ENCODE results near the gene CIZ1. TPM values are rescaled to one million over a fixed set of nuclear protein-coding genes. Genes with fewer than 3 reads are reported as not detected.
A peak's percentile ranks its signal among the peaks of the same experiment; 100 is the strongest.

The CIZ1 gene
- total and polyA plus RNA-seq, 2 of the 13 experiments (the other 11 are each of a cell fraction or from before 2014, with no cell fraction given): 30.6 to 50.3 TPM

DNA sequence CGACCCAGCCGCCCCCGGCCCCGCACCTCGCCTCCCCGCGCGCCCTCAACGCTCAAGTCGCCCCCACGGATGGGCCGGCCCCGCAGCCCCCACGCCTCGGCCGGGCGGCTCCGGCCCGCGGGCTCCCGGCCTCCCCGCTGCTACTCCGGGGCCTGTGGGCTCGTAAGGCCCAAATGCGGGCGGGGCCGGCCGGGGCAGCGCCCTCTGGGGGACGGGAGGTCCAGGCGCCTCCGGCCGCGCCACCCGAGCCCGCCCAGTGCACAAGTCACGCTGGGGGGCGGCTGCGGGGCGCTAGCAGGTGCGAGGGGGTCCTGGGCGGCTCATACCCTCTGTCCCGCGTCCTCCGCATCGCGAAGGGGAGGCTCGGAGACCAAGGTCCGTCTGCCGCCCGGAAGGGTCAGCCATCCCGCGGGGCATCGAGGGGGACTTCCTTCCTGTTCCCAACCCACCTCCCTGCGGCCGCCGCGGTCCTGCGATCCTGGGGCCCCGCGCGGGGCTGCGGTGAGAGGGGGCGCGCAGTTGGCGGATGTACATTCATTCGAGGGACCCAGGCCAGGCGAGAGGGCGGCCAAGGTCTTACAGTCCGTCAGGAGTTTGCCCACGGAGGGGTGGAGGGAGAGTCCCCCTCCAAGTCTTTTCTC lies at the start of gene CIZ1 (continued):
- TF ChIP-seq ZNF619 (CRISPR knock-in tag; IDR thresholded peaks at IDR 0.05): 0 out of 2 replicates have a peak, but pooled peaks have one; percentile 7
- peak; percentile 47; the same call in 1 of the 2 replicates for TF ChIP-seq CREB3 (CRISPR knock-in tag; IDR thresholded peaks at IDR 0.05)
- TF ChIP-seq KDM3A (CRISPR knock-in tag; IDR thresholded peaks at IDR 0.05; ENCODE audit: low read depth): 0 out of 2 replicates have a peak, but pooled peaks have one; percentile 23
- TF ChIP-seq SOX6 (IDR thresholded peaks at IDR 0.05): no peak
- no peak for TF ChIP-seq SOX6 (CRISPR knock-in tag; IDR thresholded peaks at IDR 0.05)
- TF ChIP-seq CC2D1A (CRISPR knock-in tag; IDR thresholded peaks at IDR 0.05): no peak
- no peak; the same call in 1 of the 2 replicates for TF ChIP-seq RNF219 (CRISPR knock-in tag; IDR thresholded peaks at IDR 0.05)
- TF ChIP-seq HCFC1 (IDR thresholded peaks at IDR 0.05; ENCODE audit: low read depth, low read length): 0 out of 2 replicates have a peak, but pooled peaks have one; percentile 22
- no peak for TF ChIP-seq MAFG (CRISPR knock-in tag; IDR thresholded peaks at IDR 0.05)
- TF ChIP-seq ZFP90 (CRISPR knock-in tag; IDR thresholded peaks at IDR 0.05; ENCODE audit: borderline replicate concordance): no peak
- no peak for TF ChIP-seq DMTF1 (CRISPR knock-in tag; IDR thresholded peaks at IDR 0.05)
- 0 out of 2 replicates have a peak, but pooled peaks have one; percentile 15 for TF ChIP-seq FOXJ3 (CRISPR knock-in tag; IDR thresholded peaks at IDR 0.05; ENCODE audit: borderline replicate concordance)
- no peak for TF ChIP-seq NFATC3 (CRISPR knock-in tag; IDR thresholded peaks at IDR 0.05)
- no peak for TF ChIP-seq NR1H2 (CRISPR knock-in tag; IDR thresholded peaks at IDR 0.05; ENCODE audit: borderline replicate concordance, low read depth)
- TF ChIP-seq, protein P1, sequence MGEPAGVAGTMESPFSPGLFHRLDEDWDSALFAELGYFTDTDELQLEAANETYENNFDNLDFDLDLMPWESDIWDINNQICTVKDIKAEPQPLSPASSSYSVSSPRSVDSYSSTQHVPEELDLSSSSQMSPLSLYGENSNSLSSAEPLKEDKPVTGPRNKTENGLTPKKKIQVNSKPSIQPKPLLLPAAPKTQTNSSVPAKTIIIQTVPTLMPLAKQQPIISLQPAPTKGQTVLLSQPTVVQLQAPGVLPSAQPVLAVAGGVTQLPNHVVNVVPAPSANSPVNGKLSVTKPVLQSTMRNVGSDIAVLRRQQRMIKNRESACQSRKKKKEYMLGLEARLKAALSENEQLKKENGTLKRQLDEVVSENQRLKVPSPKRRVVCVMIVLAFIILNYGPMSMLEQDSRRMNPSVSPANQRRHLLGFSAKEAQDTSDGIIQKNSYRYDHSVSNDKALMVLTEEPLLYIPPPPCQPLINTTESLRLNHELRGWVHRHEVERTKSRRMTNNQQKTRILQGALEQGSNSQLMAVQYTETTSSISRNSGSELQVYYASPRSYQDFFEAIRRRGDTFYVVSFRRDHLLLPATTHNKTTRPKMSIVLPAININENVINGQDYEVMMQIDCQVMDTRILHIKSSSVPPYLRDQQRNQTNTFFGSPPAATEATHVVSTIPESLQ (CRISPR knock-in tag; conservative IDR thresholded peaks at IDR 0.05): no peak
- TF ChIP-seq ZSCAN31 (CRISPR knock-in tag; IDR thresholded peaks at IDR 0.05; ENCODE audit: low read depth): peak; percentile 57
- 0 out of 2 replicates have a peak, but pooled peaks have one; percentile 17 for TF ChIP-seq HOXA9 (CRISPR knock-in tag; IDR thresholded peaks at IDR 0.05; ENCODE audit: borderline replicate concordance)
- TF ChIP-seq ZNF276 (CRISPR knock-in tag; IDR thresholded peaks at IDR 0.05; ENCODE audit: low read depth): no peak
- TF ChIP-seq AGO2 (optimal IDR thresholded peaks at IDR 0.05; ENCODE audit: low read depth, low read length): peak; percentile 63
- TF ChIP-seq TAF1 (CRISPR knock-in tag; IDR thresholded peaks at IDR 0.05): peak; percentile 85

Measured in HepG2 (cell line).